Measurements from ENCODE around the gene SEMA5A.

DNA sequence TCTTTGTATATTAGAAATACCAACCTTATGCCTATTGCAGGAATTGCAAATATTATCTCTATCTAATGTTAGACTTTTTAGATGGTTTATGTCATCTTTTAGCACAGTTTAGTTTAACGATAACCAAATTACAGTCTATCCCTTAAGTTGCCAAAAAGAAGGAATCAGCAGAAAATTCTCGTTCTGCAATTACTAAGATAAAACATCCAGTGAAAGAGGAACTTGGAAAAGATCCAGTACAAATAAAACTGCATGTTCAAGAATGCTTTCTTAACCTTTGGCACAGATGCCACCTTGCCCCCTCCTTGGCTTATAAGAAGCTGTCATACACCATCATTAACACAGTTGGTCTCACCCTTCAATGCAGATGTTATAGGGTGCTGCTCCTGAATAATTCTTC is 124.0 kb downstream of the SEMA5A start:
- TF ChIP-seq, protein P1, sequence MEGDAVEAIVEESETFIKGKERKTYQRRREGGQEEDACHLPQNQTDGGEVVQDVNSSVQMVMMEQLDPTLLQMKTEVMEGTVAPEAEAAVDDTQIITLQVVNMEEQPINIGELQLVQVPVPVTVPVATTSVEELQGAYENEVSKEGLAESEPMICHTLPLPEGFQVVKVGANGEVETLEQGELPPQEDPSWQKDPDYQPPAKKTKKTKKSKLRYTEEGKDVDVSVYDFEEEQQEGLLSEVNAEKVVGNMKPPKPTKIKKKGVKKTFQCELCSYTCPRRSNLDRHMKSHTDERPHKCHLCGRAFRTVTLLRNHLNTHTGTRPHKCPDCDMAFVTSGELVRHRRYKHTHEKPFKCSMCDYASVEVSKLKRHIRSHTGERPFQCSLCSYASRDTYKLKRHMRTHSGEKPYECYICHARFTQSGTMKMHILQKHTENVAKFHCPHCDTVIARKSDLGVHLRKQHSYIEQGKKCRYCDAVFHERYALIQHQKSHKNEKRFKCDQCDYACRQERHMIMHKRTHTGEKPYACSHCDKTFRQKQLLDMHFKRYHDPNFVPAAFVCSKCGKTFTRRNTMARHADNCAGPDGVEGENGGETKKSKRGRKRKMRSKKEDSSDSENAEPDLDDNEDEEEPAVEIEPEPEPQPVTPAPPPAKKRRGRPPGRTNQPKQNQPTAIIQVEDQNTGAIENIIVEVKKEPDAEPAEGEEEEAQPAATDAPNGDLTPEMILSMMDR (IDR thresholded peaks at IDR 0.05) = no peak
- no peak for TF ChIP-seq EP300 (IDR thresholded peaks at IDR 0.05; ENCODE audit: low read depth)
